NCI-H187 treated with DMSO at 0.1 percent for 48 hours (cell line): ENCODE data around the gene DAG1.
"Not testable (repeated sequence)": the region's sequence is repeated elsewhere in the genome, so short reads cannot be mapped to it uniquely, and the experiment has no call there.

Source experiments
- DNase-seq: peaks from one replicate; lab custom pipeline; 2025; lab: John Stamatoyannopoulos, UW

Gene DAG1

GRCh38 chr3:49470714-49471420 lies 800 bp downstream of the DAG1 start:
- no peak for DNase-seq

- no peak for DNase-seq
These were observed 1.9 kb downstream of the DAG1 start for GRCh38 chr3:49471856-49472495.

- no peak for DNase-seq
These were observed 6.5 kb downstream of the DAG1 start for GRCh38 chr3:49476563-49476962.

GRCh38 chr3:49482766-49483165 lies 12.7 kb downstream of the DAG1 start:
- no peak for DNase-seq

- DNase-seq, result no peak
These were observed 14.4 kb downstream of the DAG1 start for GRCh38 chr3:49484471-49484870.

GRCh38 chr3:49489247-49489646 lies 19.2 kb downstream of the DAG1 start:
- no peak for DNase-seq

- no peak for DNase-seq
These were observed 22.9 kb downstream of the DAG1 start for GRCh38 chr3:49492969-49493368.

GRCh38 chr3:49493901-49494300 lies 23.8 kb downstream of the DAG1 start:
- DNase-seq, result no peak

GRCh38 chr3:49495023-49495422 lies 25.0 kb downstream of the DAG1 start:
- no peak for DNase-seq

- DNase-seq, result not testable (repeated sequence)
These were observed 26.8 kb downstream of the DAG1 start for GRCh38 chr3:49496845-49497244.

GRCh38 chr3:49497606-49498005 lies 27.5 kb downstream of the DAG1 start:
- no peak for DNase-seq

GRCh38 chr3:49498239-49498638 lies 28.2 kb downstream of the DAG1 start:
- DNase-seq, result no peak

- DNase-seq, result no peak
These were observed 28.6 kb downstream of the DAG1 start for GRCh38 chr3:49498648-49499047.

- no peak for DNase-seq
These were observed 30.2 kb downstream of the DAG1 start for GRCh38 chr3:49500205-49500731.

- DNase-seq, result no peak
These were observed 30.9 kb downstream of the DAG1 start for GRCh38 chr3:49500732-49501609.

GRCh38 chr3:49501842-49502241 lies 31.8 kb downstream of the DAG1 start:
- no peak for DNase-seq

- no peak for DNase-seq
These were observed 36.8 kb downstream of the DAG1 start for GRCh38 chr3:49506906-49507305.

- no peak for DNase-seq
These were observed 39.0 kb downstream of the DAG1 start for GRCh38 chr3:49509028-49509561.

GRCh38 chr3:49511639-49512038 lies 41.6 kb downstream of the DAG1 start:
- DNase-seq, result no peak

GRCh38 chr3:49512781-49513355 lies 42.8 kb downstream of the DAG1 start:
- DNase-seq, result no peak

- DNase-seq, result no peak
These were observed 43.5 kb downstream of the DAG1 start for GRCh38 chr3:49513494-49514124.
